Forelimb muscle (tissue), 1 donor: ENCODE results near the gene ADM. TPM values are rescaled to one million over a fixed set of nuclear protein-coding genes. Genes with fewer than 3 reads are reported as not detected.

Experiments
- DNase-seq: peaks from one replicate; pipeline ENCODE4 v3.0.0-alpha.2; 2013; ENCODE audit warnings: low read depth
- polyA plus RNA-seq: library from polyadenylated mRNA; unstranded; fragments of 120-200 nt; gene quantifications from one replicate; pipeline ENCODE4 v1.2.1, GENCODE V29; 2013; ENCODE audit not compliant: insufficient read length

ADM gene
- polyA plus RNA-seq, 1 donor, result 7.4 TPM

- DNase-seq, result no peak
Observed at GRCh38 chr11:10328314-10329098, 23.6 kb downstream of the ADM start.

GRCh38 chr11:10329356-10329755 is 24.5 kb downstream of the ADM start:
- no peak for DNase-seq

- no peak for DNase-seq
Observed at GRCh38 chr11:10329935-10330334, 25.1 kb downstream of the ADM start.

GRCh38 chr11:10331548-10332289 is 26.8 kb downstream of the ADM start:
- DNase-seq, result no peak

GRCh38 chr11:10333490-10333889 is 28.6 kb downstream of the ADM start:
- no peak for DNase-seq

GRCh38 chr11:10338287-10338686 is 33.4 kb downstream of the ADM start:
- DNase-seq, result no peak

- no peak for DNase-seq
Observed at GRCh38 chr11:10348650-10349280, 43.9 kb downstream of the ADM start.

GRCh38 chr11:10349281-10349665 is 44.4 kb downstream of the ADM start:
- no peak for DNase-seq

GRCh38 chr11:10349806-10350205 is 44.9 kb downstream of the ADM start:
- DNase-seq, result no peak

GRCh38 chr11:10350334-10350733 is 45.5 kb downstream of the ADM start:
- no peak for DNase-seq

- DNase-seq, result no peak
Observed at GRCh38 chr11:10351435-10351764, 46.5 kb downstream of the ADM start.

- no peak for DNase-seq
Observed at GRCh38 chr11:10351765-10352641, 47.1 kb downstream of the ADM start.

GRCh38 chr11:10352921-10353550 is 48.2 kb downstream of the ADM start:
- no peak for DNase-seq

- no peak for DNase-seq
Observed at GRCh38 chr11:10354389-10354788, 49.5 kb downstream of the ADM start.

GRCh38 chr11:10355257-10355661 is 50.4 kb downstream of the ADM start:
- DNase-seq, result no peak

- DNase-seq, result no peak
Observed at GRCh38 chr11:10356161-10356560, 51.3 kb downstream of the ADM start.

Other genes with a start within 250 kb of the ADM start
- gene SBF2, start 10.9 kb upstream of the ADM start, polyA plus RNA-seq, result 18.8 TPM
- 5.3 TPM for gene AMPD3, start 150.2 kb downstream of the ADM start, polyA plus RNA-seq
- 23.0 TPM for gene RNF141, start 236.1 kb downstream of the ADM start, polyA plus RNA-seq